Measurements from ENCODE around the gene TPRG1.

DNA sequence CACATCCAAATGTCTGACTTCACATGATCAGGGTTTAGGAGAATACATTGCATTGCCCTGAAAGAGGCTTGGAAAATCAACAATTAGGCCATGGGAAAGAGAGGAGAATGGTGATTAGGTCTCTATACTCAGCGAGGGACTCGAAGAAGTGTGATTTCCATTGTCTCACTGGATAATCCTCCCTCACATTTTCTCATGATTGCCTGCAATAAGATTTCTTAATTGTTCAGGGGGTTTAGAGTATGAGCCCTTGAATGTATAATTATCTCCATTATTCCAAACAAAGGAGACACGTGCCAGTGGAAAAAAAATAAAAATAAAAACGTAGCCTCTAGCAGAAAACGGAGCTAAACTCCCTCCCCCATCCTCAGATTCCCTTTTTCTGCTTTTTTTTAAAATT lies 173.2 kb downstream of the TPRG1 start:
- TF ChIP-seq, protein P1, sequence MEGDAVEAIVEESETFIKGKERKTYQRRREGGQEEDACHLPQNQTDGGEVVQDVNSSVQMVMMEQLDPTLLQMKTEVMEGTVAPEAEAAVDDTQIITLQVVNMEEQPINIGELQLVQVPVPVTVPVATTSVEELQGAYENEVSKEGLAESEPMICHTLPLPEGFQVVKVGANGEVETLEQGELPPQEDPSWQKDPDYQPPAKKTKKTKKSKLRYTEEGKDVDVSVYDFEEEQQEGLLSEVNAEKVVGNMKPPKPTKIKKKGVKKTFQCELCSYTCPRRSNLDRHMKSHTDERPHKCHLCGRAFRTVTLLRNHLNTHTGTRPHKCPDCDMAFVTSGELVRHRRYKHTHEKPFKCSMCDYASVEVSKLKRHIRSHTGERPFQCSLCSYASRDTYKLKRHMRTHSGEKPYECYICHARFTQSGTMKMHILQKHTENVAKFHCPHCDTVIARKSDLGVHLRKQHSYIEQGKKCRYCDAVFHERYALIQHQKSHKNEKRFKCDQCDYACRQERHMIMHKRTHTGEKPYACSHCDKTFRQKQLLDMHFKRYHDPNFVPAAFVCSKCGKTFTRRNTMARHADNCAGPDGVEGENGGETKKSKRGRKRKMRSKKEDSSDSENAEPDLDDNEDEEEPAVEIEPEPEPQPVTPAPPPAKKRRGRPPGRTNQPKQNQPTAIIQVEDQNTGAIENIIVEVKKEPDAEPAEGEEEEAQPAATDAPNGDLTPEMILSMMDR (IDR thresholded peaks at IDR 0.05; ENCODE audit: low read depth, low read length, missing input control), result no peak
- TF ChIP-seq, protein P2, sequence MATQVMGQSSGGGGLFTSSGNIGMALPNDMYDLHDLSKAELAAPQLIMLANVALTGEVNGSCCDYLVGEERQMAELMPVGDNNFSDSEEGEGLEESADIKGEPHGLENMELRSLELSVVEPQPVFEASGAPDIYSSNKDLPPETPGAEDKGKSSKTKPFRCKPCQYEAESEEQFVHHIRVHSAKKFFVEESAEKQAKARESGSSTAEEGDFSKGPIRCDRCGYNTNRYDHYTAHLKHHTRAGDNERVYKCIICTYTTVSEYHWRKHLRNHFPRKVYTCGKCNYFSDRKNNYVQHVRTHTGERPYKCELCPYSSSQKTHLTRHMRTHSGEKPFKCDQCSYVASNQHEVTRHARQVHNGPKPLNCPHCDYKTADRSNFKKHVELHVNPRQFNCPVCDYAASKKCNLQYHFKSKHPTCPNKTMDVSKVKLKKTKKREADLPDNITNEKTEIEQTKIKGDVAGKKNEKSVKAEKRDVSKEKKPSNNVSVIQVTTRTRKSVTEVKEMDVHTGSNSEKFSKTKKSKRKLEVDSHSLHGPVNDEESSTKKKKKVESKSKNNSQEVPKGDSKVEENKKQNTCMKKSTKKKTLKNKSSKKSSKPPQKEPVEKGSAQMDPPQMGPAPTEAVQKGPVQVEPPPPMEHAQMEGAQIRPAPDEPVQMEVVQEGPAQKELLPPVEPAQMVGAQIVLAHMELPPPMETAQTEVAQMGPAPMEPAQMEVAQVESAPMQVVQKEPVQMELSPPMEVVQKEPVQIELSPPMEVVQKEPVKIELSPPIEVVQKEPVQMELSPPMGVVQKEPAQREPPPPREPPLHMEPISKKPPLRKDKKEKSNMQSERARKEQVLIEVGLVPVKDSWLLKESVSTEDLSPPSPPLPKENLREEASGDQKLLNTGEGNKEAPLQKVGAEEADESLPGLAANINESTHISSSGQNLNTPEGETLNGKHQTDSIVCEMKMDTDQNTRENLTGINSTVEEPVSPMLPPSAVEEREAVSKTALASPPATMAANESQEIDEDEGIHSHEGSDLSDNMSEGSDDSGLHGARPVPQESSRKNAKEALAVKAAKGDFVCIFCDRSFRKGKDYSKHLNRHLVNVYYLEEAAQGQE (IDR thresholded peaks at IDR 0.05), result no peak
- TF ChIP-seq JUND (IDR thresholded peaks at IDR 0.05) (no peak), RAD21 (IDR thresholded peaks at IDR 0.05) (no peak), FOXA1 (IDR thresholded peaks at IDR 0.05) (no peak), RXRA (IDR thresholded peaks at IDR 0.05) (no peak), GABPA (IDR thresholded peaks at IDR 0.05 in 1 of 2, conservative IDR thresholded peaks at IDR 0.05 in 1 of 2) (no peak), YY1 (IDR thresholded peaks at IDR 0.05) (no peak), SP1 (IDR thresholded peaks at IDR 0.05) (no peak)
- TF ChIP-seq, protein P3, sequence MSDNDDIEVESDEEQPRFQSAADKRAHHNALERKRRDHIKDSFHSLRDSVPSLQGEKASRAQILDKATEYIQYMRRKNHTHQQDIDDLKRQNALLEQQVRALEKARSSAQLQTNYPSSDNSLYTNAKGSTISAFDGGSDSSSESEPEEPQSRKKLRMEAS (IDR thresholded peaks at IDR 0.05), result no peak
- TF ChIP-seq, protein P4, sequence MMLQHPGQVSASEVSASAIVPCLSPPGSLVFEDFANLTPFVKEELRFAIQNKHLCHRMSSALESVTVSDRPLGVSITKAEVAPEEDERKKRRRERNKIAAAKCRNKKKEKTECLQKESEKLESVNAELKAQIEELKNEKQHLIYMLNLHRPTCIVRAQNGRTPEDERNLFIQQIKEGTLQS (IDR thresholded peaks at IDR 0.05), result no peak
- TF ChIP-seq, protein P5, sequence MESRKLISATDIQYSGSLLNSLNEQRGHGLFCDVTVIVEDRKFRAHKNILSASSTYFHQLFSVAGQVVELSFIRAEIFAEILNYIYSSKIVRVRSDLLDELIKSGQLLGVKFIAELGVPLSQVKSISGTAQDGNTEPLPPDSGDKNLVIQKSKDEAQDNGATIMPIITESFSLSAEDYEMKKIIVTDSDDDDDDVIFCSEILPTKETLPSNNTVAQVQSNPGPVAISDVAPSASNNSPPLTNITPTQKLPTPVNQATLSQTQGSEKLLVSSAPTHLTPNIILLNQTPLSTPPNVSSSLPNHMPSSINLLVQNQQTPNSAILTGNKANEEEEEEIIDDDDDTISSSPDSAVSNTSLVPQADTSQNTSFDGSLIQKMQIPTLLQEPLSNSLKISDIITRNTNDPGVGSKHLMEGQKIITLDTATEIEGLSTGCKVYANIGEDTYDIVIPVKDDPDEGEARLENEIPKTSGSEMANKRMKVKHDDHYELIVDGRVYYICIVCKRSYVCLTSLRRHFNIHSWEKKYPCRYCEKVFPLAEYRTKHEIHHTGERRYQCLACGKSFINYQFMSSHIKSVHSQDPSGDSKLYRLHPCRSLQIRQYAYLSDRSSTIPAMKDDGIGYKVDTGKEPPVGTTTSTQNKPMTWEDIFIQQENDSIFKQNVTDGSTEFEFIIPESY (IDR thresholded peaks at IDR 0.05), result no peak

Data from liver (tissue), 3 donors.